Left ventricle myocardium inferior (tissue), 1 donor: ENCODE data around the gene SPCS1. TPM values are rescaled to one million over a fixed set of nuclear protein-coding genes. Genes with fewer than 3 reads are reported as not detected.
A peak's percentile ranks its signal among the peaks of the same experiment; 100 is the strongest.

Source experiments
- DNase-seq: peaks from one replicate; pipeline ENCODE4 v3.0.0-alpha.2; 2020
- H3K27ac ChIP-seq: fragments of 200-600 bp; replicated peaks from 2 replicates; pipeline ENCODE4 v1.8.0; 2021
- H3K27me3 ChIP-seq: fragments of 200-600 bp; 2 replicates; pipeline ENCODE4 v1.8.0; 2021; ENCODE audit warnings: low read depth
- H3K36me3 ChIP-seq: fragments of 200-600 bp; 2 replicates; pipeline ENCODE4 v1.8.0; 2021
- H3K4me1 ChIP-seq: fragments of 200-600 bp; 2 replicates; pipeline ENCODE4 v1.8.0; 2021
- H3K4me3 ChIP-seq: fragments of 200-600 bp; 2 replicates; pipeline ENCODE4 v1.8.0; 2021; ENCODE audit warnings: mild to moderate bottlenecking, moderate library complexity
- H3K9me3 ChIP-seq: fragments of 200-600 bp; replicated peaks from 2 replicates; pipeline ENCODE4 v1.8.0; 2021
- intact Hi-C: fragments of 100-400 bp; cut with micrococcal nuclease; formaldehyde crosslinking; loops from one replicate; pipeline ENCODE4 v1.11.0; 2022
- total RNA-seq: library from RNA; stranded (reverse); fragmentation: NEBNext Ultra II Directional; extraction: Animal tissue kit (Norgen Biotek cat#: 25700); gene quantifications from one replicate; pipeline ENCODE4 v1.2.1, GENCODE V29; 2021
- TF ChIP-seq, protein P1 (sequence below): fragments of 200-600 bp; IDR thresholded peaks from 2 replicates; pipeline ENCODE4 v1.8.0; 2021; ENCODE audit warnings: antibody characterized with exemption, mild to moderate bottlenecking, borderline replicate concordance
- donor health status: DM: no; HTN: yes; CAD: no; lungs with severe emphysema.

Gene SPCS1
- total RNA-seq, 1 donor from 2014 or later, result 85.8 TPM

DNA sequence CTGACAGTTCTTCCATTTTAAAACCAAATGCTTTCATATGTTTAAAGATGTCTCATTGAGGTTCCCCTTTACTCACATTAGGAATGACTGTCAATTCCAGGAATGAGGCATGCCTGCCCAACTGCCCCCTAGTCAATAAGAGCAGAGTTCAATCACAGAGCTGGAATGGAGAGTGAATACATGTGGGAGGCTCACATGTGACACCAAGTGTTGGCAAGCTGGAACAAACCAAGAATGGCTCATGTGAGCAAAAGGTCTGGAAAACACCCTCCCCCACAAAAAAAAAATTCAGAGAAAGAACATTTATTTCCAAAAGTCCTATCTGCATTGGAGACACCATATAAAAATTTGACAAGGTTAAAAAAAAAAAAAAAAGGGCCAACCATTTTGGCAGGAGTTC, 23.9 kb upstream of the SPCS1 start:
- H3K27me3 ChIP-seq, result no peaks in the 10 kb centered on the region
- no peak for DNase-seq
- intact Hi-C loops, result no loop called here
- H3K9me3 ChIP-seq, result no peaks in the 10 kb centered on the region
- peaks cover 40% of the 10 kb centered on the region for H3K36me3 ChIP-seq
- no peak overlapping the region for H3K4me3 ChIP-seq
- TF ChIP-seq, protein P1, sequence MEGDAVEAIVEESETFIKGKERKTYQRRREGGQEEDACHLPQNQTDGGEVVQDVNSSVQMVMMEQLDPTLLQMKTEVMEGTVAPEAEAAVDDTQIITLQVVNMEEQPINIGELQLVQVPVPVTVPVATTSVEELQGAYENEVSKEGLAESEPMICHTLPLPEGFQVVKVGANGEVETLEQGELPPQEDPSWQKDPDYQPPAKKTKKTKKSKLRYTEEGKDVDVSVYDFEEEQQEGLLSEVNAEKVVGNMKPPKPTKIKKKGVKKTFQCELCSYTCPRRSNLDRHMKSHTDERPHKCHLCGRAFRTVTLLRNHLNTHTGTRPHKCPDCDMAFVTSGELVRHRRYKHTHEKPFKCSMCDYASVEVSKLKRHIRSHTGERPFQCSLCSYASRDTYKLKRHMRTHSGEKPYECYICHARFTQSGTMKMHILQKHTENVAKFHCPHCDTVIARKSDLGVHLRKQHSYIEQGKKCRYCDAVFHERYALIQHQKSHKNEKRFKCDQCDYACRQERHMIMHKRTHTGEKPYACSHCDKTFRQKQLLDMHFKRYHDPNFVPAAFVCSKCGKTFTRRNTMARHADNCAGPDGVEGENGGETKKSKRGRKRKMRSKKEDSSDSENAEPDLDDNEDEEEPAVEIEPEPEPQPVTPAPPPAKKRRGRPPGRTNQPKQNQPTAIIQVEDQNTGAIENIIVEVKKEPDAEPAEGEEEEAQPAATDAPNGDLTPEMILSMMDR, result no peak
- peak overlapping the region; percentile 99 for H3K27ac ChIP-seq
- H3K4me1 ChIP-seq, result peaks cover 77% of the 10 kb centered on the region

DNA sequence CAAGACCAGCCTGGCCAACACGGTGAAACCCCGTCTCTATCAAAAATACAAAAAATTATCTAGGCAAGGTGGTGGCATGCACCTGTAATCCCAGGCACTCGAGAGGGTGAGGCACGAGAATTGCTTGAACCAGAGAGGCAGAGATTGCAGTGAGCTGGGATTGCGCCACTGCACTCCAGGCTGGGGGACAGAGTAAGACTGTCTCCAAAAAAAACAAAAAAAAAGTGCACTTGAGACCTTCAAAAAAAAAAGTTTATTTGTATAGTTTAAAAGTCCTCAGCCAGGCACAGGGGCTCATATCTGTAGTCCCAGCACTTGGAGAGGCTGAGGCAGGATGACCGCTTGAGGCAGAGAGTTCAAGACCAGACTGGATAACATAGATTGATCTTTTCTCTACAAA, 22.3 kb upstream of the SPCS1 start:
- TF ChIP-seq, protein P1, result no peak
- Histone ChIP-seq H3K4me3 (no peak overlapping the region), H3K9me3 (no peaks in the 10 kb centered on the region), H3K27ac (peak overlapping the region; percentile 99), H3K4me1 (peaks cover 87% of the 10 kb centered on the region), H3K36me3 (peaks cover 40% of the 10 kb centered on the region), H3K27me3 (no peaks in the 10 kb centered on the region)
- intact Hi-C loops, result no loop called here
- no peak for DNase-seq

DNA sequence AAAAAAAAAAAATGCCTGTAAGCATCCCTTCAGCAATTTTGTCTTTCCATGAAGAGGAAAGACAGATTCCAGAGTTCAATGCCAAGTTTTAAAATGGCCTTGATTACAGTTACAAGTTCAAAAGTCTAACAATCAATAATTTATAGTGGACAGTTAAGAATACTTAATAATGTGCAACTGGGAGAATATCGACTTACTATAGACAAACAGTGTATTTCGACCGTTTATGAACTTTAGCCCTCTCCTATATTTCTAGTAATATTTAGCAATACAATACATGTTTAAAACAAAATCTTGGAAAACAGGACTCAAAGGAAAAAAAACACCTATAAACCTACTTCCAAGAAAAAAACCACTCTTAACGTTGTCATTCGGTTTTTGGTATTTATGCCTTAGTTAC, 21.7 kb upstream of the SPCS1 start:
- Histone ChIP-seq H3K4me1 (peaks cover 84% of the 10 kb centered on the region), H3K27ac (peak overlapping the region; percentile 99), H3K4me3 (peak overlapping the region; percentile 90), H3K9me3 (no peaks in the 10 kb centered on the region), H3K36me3 (peaks cover 40% of the 10 kb centered on the region), H3K27me3 (no peaks in the 10 kb centered on the region)
- no peak for DNase-seq
- intact Hi-C loops, result no loop called here
- TF ChIP-seq, protein P1, result no peak

DNA sequence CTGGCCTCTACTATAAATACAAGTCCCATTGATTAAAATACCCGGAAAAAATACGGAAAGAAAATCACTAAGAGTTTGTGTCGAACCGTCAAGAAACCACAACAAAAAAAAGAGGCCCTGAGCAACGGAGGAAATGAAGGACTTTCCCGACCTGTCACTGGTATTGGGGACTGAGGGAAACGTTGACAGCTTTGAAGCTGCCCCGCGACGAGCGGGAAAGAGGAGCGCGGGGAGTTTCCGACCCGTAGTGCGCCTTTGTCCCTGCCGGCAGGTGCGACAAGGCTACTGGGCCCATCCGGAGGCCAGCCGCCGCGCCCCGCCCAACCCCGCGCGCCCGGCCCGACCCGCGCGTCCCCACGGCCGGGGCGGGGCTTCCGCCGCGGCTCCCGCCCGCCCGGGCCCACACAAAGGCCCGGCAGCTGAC, 20.6 kb upstream of the SPCS1 start:
- H3K4me3 ChIP-seq, result peak overlapping the region; percentile 90
- intact Hi-C loops, result no loop called here
- H3K27me3 ChIP-seq, result no peaks in the 10 kb centered on the region
- H3K9me3 ChIP-seq, result no peaks in the 10 kb centered on the region
- peaks cover 42% of the 10 kb centered on the region for H3K36me3 ChIP-seq
- DNase-seq, result peak; percentile 82
- H3K4me1 ChIP-seq, result peaks cover 73% of the 10 kb centered on the region
- TF ChIP-seq, protein P1, result no peak
- peak overlapping the region; percentile 99 for H3K27ac ChIP-seq

DNA sequence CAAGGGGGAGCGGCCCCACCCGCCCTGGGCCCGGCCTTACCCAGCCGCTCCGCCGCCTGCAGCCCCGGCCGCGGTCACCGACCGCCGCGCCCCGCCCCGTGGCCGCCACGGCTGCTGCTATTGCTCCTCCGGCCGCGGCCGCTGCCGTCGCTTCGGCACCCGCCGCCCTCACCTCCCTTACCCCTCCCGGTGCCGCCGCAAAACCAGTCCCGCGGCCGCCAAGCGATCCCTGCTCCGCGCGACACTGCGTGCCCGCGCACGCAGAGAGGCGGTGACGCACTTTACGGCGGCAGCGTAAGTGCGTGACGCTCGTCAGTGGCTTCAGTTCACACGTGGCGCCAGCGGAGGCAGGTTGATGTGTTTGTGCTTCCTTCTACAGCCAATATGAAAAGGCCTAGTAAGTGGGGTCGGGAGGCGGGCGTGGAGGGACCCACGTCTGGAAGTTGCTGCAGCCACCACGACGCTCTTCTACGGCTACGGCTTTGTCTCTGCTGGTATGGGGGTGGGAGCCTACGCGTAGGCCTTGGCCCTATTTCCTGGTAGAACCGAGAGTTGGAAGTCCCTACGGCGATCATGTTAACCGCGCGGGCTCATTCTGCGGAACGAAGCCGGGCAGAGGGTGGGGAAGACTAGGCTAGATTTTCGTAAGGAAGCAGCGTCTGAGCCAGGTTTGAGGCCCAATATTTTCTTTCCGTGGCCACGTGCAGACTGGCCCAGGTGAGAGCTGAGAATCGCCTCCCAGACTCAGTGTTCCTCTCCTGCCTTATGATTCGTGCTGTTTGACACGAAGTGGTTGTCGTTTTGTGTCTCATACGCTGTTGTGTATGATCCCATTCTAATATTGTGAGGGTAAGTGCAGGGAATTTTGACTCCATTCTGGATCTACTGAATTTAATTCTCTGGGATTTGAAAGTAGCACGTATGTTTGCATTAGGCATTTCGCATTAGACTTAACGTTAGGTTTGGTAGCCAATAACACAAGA, 19.9 kb upstream of the SPCS1 start, which contains the start of the genes GNL3 and PBRM1:
GNL3 (plus strand) TSS at position 324 of the 983 bp plus-strand sequence; CDS start at position 385, 61 bp downstream.
PBRM1 (minus strand) TSS at position 205 of the 983 bp plus-strand sequence.
- no peaks in the 10 kb centered on the region for H3K27me3 ChIP-seq
- H3K4me1 ChIP-seq, result peaks cover 66% of the 10 kb centered on the region
- DNase-seq, result peak; percentile 92
- peak within 1 kb of the TSS; percentile 99 for H3K27ac ChIP-seq
- H3K4me3 ChIP-seq, result peak within 1 kb of the TSS; percentile 90
- TF ChIP-seq, protein P1, result no peak
- H3K36me3 ChIP-seq, result peaks cover 42% of the 10 kb centered on the region
- no peaks in the 10 kb centered on the region for H3K9me3 ChIP-seq
- intact Hi-C loops, result no loop called here
